Esophagus squamous epithelium (tissue), 4 donors: Measurements from ENCODE around the gene DST.

Experiments used
- POLR2A ChIP-seq, 4 donors: fragments of 450-650 bp; IDR thresholded peaks; one replicate each; pipeline ENCODE4 v1.6.1; 2017; ENCODE audit warnings: antibody characterized with exemption in 4 of 4, mild to moderate bottlenecking in 4 of 4, moderate library complexity in 3 of 4
- TF ChIP-seq, protein P1 (sequence below), 6 experiments: fragments of 450-650 bp in 4 of 6; fragments of 200-600 bp in 2 of 6; sonication (generic) in 2 of 6; IDR thresholded peaks; one replicate each; pipeline ENCODE4 v1.5.1; 2016 to 2019; ENCODE audit warnings: antibody characterized with exemption in 6 of 6, mild to moderate bottlenecking in 4 of 6, moderate library complexity in 4 of 6

GRCh38 chr6:56507517-56507916, 135.2 kb downstream of the DST start:
- TF ChIP-seq, protein P1, sequence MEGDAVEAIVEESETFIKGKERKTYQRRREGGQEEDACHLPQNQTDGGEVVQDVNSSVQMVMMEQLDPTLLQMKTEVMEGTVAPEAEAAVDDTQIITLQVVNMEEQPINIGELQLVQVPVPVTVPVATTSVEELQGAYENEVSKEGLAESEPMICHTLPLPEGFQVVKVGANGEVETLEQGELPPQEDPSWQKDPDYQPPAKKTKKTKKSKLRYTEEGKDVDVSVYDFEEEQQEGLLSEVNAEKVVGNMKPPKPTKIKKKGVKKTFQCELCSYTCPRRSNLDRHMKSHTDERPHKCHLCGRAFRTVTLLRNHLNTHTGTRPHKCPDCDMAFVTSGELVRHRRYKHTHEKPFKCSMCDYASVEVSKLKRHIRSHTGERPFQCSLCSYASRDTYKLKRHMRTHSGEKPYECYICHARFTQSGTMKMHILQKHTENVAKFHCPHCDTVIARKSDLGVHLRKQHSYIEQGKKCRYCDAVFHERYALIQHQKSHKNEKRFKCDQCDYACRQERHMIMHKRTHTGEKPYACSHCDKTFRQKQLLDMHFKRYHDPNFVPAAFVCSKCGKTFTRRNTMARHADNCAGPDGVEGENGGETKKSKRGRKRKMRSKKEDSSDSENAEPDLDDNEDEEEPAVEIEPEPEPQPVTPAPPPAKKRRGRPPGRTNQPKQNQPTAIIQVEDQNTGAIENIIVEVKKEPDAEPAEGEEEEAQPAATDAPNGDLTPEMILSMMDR (IDR thresholded peaks at IDR 0.05) = no peak
- no peak for TF ChIP-seq POLR2A (IDR thresholded peaks at IDR 0.05)
